Measurements from ENCODE around the gene C4orf36.

Gene C4orf36

GRCh38 chr4:86853209-86853608 lies 39.0 kb downstream of the C4orf36 start:
- no peak for DNase-seq

GRCh38 chr4:86848732-86849619 lies 43.2 kb downstream of the C4orf36 start, which contains the start of gene SLC10A6:
Gene SLC10A6, minus strand, starts transcription at chr4:86849384. Its CDS starts 269 bp downstream, at chr4:86849115.
- DNase-seq = no peak

GRCh38 chr4:86848136-86848535 lies 44.1 kb downstream of the C4orf36 start:
- DNase-seq = no peak

- no peak for DNase-seq
Measured at GRCh38 chr4:86847571-86847970, 44.7 kb downstream of the C4orf36 start.

- no peak for DNase-seq
Measured at GRCh38 chr4:86846921-86847320, 45.3 kb downstream of the C4orf36 start.

GRCh38 chr4:86845593-86845992 lies 46.6 kb downstream of the C4orf36 start:
- DNase-seq = no peak

- DNase-seq = no peak
Measured at GRCh38 chr4:86841309-86841708, 50.9 kb downstream of the C4orf36 start.

GRCh38 chr4:86840858-86841257 lies 51.4 kb downstream of the C4orf36 start:
- DNase-seq = no peak

GRCh38 chr4:86837691-86838503 lies 54.3 kb downstream of the C4orf36 start:
- DNase-seq = no peak

GRCh38 chr4:86835677-86836076 lies 56.5 kb downstream of the C4orf36 start:
- no peak for DNase-seq

GRCh38 chr4:86834901-86835300 lies 57.3 kb downstream of the C4orf36 start:
- DNase-seq = no peak

GRCh38 chr4:86833615-86834014 lies 58.6 kb downstream of the C4orf36 start:
- DNase-seq = no peak

- no peak for DNase-seq
Measured at GRCh38 chr4:86831262-86832130, 60.7 kb downstream of the C4orf36 start.
